ENCODE measurements around the gene PNMA8C.

PNMA8C gene

DNA sequence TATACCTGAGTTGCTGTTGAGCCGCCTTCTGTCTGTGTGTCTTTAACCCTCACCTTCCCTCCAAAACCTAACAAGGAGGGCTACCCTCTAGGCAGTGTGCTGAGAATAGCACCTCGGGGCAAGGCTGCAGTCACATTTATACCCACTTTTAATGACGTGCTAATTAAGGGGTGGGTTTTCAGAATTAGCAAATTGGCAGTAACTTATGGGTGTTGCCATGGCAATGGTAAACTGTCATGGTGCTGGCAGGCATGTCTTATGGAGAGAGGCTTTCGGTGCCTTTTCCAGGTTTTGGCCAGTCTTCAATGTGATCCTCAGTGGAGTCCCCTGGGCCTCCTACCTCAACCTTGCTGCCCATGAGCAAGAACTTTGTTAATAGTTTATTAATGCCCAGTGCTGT is 43.9 kb upstream of the PNMA8C start:
- Histone ChIP-seq H4K20me1 (ENCODE audit: insufficient read depth, low read length) (no peaks in the 10 kb centered on the region), H3K27ac (ENCODE audit: low read length) (no peak overlapping the region), H3K9ac (ENCODE audit: low read depth, low read length) (no peak overlapping the region), H3K9me3 (ENCODE audit: insufficient read depth, low read length, severe bottlenecking) (no peaks in the 10 kb centered on the region), H3K36me3 (ENCODE audit: insufficient read depth, low read length) (no peaks in the 10 kb centered on the region), H2AFZ (ENCODE audit: low read depth, low read length) (no peak overlapping the region), H3K4me2 (ENCODE audit: insufficient read depth, low read length) (no peak overlapping the region), H3K27me3 (ENCODE audit: insufficient read depth, low read length, poor library complexity) (no peaks in the 10 kb centered on the region), H3K4me3 (ENCODE audit: low read depth in 1 of 2, low read length in 2 of 2) (no peak overlapping the region), H3K4me1 (ENCODE audit: insufficient read depth, low read length) (no peaks in the 10 kb centered on the region), H3K79me2 (ENCODE audit: insufficient read depth, low read length) (no peaks in the 10 kb centered on the region)
- ATAC-seq (ENCODE audit: insufficient read depth, low read depth) (no peak), DNase-seq (no peak)
- TF ChIP-seq EZH2 (IDR thresholded peaks at IDR 0.05; ENCODE audit: borderline replicate concordance, low read depth, low read length, severe bottlenecking), result no peak
- TF ChIP-seq, protein P1, sequence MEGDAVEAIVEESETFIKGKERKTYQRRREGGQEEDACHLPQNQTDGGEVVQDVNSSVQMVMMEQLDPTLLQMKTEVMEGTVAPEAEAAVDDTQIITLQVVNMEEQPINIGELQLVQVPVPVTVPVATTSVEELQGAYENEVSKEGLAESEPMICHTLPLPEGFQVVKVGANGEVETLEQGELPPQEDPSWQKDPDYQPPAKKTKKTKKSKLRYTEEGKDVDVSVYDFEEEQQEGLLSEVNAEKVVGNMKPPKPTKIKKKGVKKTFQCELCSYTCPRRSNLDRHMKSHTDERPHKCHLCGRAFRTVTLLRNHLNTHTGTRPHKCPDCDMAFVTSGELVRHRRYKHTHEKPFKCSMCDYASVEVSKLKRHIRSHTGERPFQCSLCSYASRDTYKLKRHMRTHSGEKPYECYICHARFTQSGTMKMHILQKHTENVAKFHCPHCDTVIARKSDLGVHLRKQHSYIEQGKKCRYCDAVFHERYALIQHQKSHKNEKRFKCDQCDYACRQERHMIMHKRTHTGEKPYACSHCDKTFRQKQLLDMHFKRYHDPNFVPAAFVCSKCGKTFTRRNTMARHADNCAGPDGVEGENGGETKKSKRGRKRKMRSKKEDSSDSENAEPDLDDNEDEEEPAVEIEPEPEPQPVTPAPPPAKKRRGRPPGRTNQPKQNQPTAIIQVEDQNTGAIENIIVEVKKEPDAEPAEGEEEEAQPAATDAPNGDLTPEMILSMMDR (IDR thresholded peaks at IDR 0.05; ENCODE audit: borderline replicate concordance, extremely low read depth, low read length, poor library complexity, severe bottlenecking), result no peak

DNA sequence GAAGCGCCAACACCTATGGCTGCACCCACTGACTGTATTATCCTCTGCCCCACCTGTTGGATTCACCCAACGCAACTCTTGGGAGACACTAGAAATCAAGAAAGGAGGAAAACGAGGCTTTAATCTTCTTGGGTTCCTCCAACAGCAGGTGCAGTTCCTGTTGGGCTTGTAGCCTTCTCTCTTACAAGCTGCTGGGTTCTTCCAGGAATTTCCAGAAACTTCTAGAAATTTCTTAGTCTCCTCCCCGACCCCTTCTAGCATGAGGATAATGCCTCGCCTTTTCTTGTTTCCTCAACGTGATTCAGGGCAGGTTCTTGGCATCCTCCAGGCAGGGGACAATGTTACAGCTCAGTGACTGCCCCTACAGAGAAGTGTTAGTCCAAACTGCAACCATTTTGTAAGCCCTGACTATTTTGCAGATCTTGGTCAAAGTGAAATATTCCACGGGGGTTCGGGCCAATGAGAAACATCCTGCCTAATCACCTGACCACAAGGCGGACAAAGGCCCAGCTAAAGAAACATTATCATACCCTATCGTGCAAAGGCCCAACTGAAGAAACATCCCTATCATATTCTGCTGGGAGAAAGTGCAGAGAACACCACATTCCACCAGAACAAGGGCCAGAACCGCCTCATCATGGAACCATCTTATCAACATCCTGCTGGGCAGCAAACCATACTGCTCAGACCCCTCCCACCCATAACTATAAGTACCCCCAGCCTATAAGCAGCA is 43.2 kb upstream of the PNMA8C start:
- no peaks in the 10 kb centered on the region for H4K20me1 ChIP-seq (ENCODE audit: insufficient read depth, low read length)
- no peak overlapping the region for H3K27ac ChIP-seq (ENCODE audit: low read length)
- no peaks in the 10 kb centered on the region for H3K79me2 ChIP-seq (ENCODE audit: insufficient read depth, low read length)
- H2AFZ ChIP-seq (ENCODE audit: low read depth, low read length), result no peak overlapping the region
- H3K36me3 ChIP-seq (ENCODE audit: insufficient read depth, low read length), result no peaks in the 10 kb centered on the region
- TF ChIP-seq, protein P1 (IDR thresholded peaks at IDR 0.05; ENCODE audit: borderline replicate concordance, extremely low read depth, low read length, poor library complexity, severe bottlenecking), result no peak
- TF ChIP-seq EZH2 (IDR thresholded peaks at IDR 0.05; ENCODE audit: borderline replicate concordance, low read depth, low read length, severe bottlenecking), result no peak
- no peak for DNase-seq
- no peak overlapping the region for H3K4me2 ChIP-seq (ENCODE audit: insufficient read depth, low read length)
- no peaks in the 10 kb centered on the region for H3K27me3 ChIP-seq (ENCODE audit: insufficient read depth, low read length, poor library complexity)
- ATAC-seq (ENCODE audit: insufficient read depth, low read depth), result no peak
- H3K9me3 ChIP-seq (ENCODE audit: insufficient read depth, low read length, severe bottlenecking), result no peaks in the 10 kb centered on the region
- no peaks in the 10 kb centered on the region for H3K4me1 ChIP-seq (ENCODE audit: insufficient read depth, low read length)
- no peak overlapping the region for H3K4me3 ChIP-seq (ENCODE audit: low read depth in 1 of 2, low read length in 2 of 2)
- H3K9ac ChIP-seq (ENCODE audit: low read depth, low read length), result no peak overlapping the region

DNA sequence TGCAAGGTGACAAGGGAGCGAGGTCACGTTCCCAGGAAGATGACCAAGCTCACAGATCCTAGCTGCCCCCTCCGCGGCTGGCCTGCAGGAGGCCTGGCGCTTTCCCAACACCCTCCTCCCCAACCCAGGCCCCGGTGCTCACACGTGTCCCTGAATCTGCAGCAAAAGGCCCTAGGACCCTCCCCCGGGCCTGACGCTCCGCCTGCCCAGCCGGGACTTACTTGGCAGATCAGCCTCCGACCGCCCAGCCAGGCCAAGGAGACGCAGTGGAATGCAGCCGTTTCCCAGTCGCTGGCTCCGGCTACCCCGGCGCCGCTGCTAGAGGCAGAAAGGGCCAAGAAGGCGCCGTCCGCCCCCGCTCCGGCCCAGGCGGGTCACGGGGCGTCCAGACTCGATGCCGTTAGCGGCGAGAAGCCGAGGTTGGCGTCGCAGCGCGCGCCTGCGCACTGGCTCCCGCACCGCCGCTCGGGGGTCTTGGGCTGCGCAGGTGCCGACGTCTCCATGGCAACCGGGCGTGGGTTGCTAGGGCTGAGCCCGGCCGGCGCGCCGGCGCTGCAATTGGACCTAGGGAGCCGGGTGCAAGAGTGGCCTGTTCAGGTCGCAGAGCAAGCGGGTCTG is 42.5 kb upstream of the PNMA8C start, which contains the start of gene PNMA8A:
PNMA8A (minus strand) TSS at position 448 of the 618 bp plus-strand sequence. CDS start 528 bp downstream, outside the sequence.
- Histone ChIP-seq H3K27ac (ENCODE audit: low read length) (no peak within 1 kb of the TSS), H3K4me2 (ENCODE audit: insufficient read depth, low read length) (no peak within 1 kb of the TSS), H3K79me2 (ENCODE audit: insufficient read depth, low read length) (no peaks in the 10 kb centered on the region), H3K9ac (ENCODE audit: low read depth, low read length) (no peak within 1 kb of the TSS), H3K27me3 (ENCODE audit: insufficient read depth, low read length, poor library complexity) (no peaks in the 10 kb centered on the region), H3K4me1 (ENCODE audit: insufficient read depth, low read length) (no peaks in the 10 kb centered on the region), H2AFZ (ENCODE audit: low read depth, low read length) (no peak within 1 kb of the TSS), H4K20me1 (ENCODE audit: insufficient read depth, low read length) (no peaks in the 10 kb centered on the region), H3K9me3 (ENCODE audit: insufficient read depth, low read length, severe bottlenecking) (no peaks in the 10 kb centered on the region), H3K36me3 (ENCODE audit: insufficient read depth, low read length) (no peaks in the 10 kb centered on the region), H3K4me3 (ENCODE audit: low read depth in 1 of 2, low read length in 2 of 2) (no peak within 1 kb of the TSS)
- TF ChIP-seq, protein P1 (IDR thresholded peaks at IDR 0.05; ENCODE audit: borderline replicate concordance, extremely low read depth, low read length, poor library complexity, severe bottlenecking), result no peak
- no peak for TF ChIP-seq EZH2 (IDR thresholded peaks at IDR 0.05; ENCODE audit: borderline replicate concordance, low read depth, low read length, severe bottlenecking)
- DNase-seq (no peak), ATAC-seq (ENCODE audit: insufficient read depth, low read depth) (no peak)

Data from DND-41 (cell line).